MG63 (cell line): Measurements from ENCODE around the gene OCSTAMP. TPM values are rescaled to one million over a fixed set of nuclear protein-coding genes. Genes with fewer than 3 reads are reported as not detected.

Experiments
- DNase-seq: peaks from one replicate; pipeline ENCODE4 v3.0.0-alpha.2; 2020
- H3K27me3 ChIP-seq: fragments of 250-450 bp; sonication (Bioruptor Pico); 2 replicates; pipeline ENCODE4 v1.5.1; 2020; ENCODE audit warnings: mild to moderate bottlenecking, moderate library complexity
- H3K36me3 ChIP-seq: fragments of 250-450 bp; sonication (Bioruptor Pico); 2 replicates; pipeline ENCODE4 v1.5.1; 2020; ENCODE audit warnings: mild to moderate bottlenecking, moderate library complexity
- H3K4me3 ChIP-seq: fragments of 250-450 bp; sonication (Bioruptor Pico); 2 replicates; pipeline ENCODE4 v1.5.1; 2020; ENCODE audit warnings: mild to moderate bottlenecking, moderate library complexity
- H3K9me3 ChIP-seq: fragments of 250-450 bp; sonication (Bioruptor Pico); 2 replicates; pipeline ENCODE4 v1.5.1; 2020; ENCODE audit warnings: mild to moderate bottlenecking, moderate library complexity
- total RNA-seq: library from RNA; depleted of rRNA; stranded (reverse); fragments of >200 nt; shearing (Covaris generic); gene quantifications from 2 replicates; pipeline ENCODE4 v1.2.3, GENCODE V29; 2014; ENCODE audit warnings: low replicate concordance

Gene OCSTAMP
- total RNA-seq, 1 experiment from 2014 or later = not detected

DNA sequence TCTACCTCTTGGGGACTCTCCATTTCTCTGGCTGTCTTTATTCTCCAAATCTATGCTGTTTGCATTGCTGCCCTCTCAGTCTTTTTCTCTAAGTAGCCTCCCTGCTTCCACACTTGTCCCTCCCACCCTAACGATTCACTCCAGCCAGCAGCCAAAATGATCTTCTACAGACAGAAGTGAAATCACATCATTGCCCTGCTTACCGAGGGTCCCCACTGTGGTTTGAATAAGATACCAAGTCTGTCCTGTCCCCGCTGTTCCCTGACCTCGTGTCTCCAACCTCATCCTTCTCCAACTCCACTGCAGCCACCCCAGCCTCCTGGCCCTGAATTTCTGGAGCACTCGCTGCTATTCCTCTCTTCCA is 11.5 kb upstream of the OCSTAMP start:
- Histone ChIP-seq H3K9me3 (no peaks in the 10 kb centered on the region), H3K4me3 (peak overlapping the region; percentile 30; the same call in 1 of the 2 replicates), H3K27me3 (no peaks in the 10 kb centered on the region), H3K36me3 (no peaks in the 10 kb centered on the region)
- DNase-seq = no peak

- DNase-seq = no peak
These were observed 9.4 kb upstream of the OCSTAMP start for GRCh38 chr20:46559685-46560440.

GRCh38 chr20:46559001-46559400 is 8.5 kb upstream of the OCSTAMP start:
- Histone ChIP-seq H3K9me3 (no peaks in the 10 kb centered on the region), H3K4me3 (no peak overlapping the region), H3K36me3 (no peaks in the 10 kb centered on the region), H3K27me3 (no peaks in the 10 kb centered on the region)
- peak; percentile 17 for DNase-seq

More at GRCh38 chr20:46559685-46560440, 9.4 kb upstream of the OCSTAMP start:
- Histone ChIP-seq H3K27me3 (no peaks in the 10 kb centered on the region), H3K4me3 (no peak overlapping the region), H3K36me3 (no peaks in the 10 kb centered on the region), H3K9me3 (no peaks in the 10 kb centered on the region)

- peak; percentile 94 for DNase-seq
- Histone ChIP-seq H3K4me3 (no peak overlapping the region), H3K27me3 (no peaks in the 10 kb centered on the region), H3K9me3 (no peaks in the 10 kb centered on the region), H3K36me3 (no peaks in the 10 kb centered on the region)
These were observed 8.1 kb upstream of the OCSTAMP start for GRCh38 chr20:46558511-46558959.

GRCh38 chr20:46557231-46557956 is 6.9 kb upstream of the OCSTAMP start:
- DNase-seq = peak; percentile 47
- H3K27me3 ChIP-seq = no peaks in the 10 kb centered on the region
- H3K4me3 ChIP-seq = no peak overlapping the region
- no peaks in the 10 kb centered on the region for H3K36me3 ChIP-seq
- no peaks in the 10 kb centered on the region for H3K9me3 ChIP-seq

DNA sequence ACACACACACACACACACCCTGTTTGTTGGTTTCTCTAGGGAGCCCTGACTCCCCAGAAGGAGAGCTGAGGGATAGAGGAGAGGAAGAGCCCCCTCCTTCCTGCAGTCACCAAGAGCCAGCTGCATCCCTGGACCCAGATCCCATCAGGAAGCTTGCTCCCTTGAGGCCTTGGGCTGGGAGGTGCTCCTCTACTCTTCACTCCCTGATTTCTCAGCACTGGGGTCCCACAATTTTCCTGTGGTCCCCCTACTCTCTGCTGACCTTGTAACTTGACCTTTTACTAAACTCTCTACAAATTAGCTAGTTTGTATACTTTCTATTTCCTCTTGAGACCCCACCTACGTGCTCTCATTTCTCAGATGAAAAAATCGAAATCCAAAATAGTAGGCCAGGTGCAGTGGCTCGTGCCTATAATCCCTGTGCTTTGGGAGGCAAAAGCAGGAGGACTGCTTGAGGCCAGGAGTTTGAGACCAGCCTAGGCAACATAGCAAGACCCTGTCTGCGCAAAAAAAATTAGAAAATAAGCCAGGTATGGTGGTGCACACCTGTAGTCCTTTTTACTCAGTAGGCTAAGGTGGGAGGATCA is 5.0 kb upstream of the OCSTAMP start:
- DNase-seq = no peak
- H3K4me3 ChIP-seq = no peak overlapping the region
- no peaks in the 10 kb centered on the region for H3K27me3 ChIP-seq
- no peaks in the 10 kb centered on the region for H3K36me3 ChIP-seq
- no peaks in the 10 kb centered on the region for H3K9me3 ChIP-seq

DNA sequence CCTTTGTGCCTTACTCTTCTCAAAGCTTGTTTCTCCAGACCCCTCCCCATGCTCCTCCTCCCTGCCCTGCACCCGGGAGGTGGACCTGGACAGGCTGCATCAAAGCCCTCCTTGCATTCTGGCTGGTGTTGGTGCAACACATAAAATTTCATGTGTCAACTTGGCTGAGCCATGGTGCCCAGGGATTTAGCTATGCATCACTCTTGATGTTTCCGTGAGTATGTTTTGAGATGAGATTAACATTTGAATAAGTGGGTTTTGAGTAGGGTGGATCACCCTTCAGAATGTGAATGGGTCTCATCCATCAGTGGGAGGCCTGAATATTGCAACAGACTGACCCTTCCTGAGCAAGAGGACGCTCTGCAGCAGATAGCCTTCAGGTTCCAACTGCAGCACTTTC is 4.4 kb upstream of the OCSTAMP start:
- DNase-seq = no peak
- Histone ChIP-seq H3K9me3 (no peaks in the 10 kb centered on the region), H3K4me3 (no peak overlapping the region), H3K27me3 (no peaks in the 10 kb centered on the region), H3K36me3 (no peaks in the 10 kb centered on the region)

DNA sequence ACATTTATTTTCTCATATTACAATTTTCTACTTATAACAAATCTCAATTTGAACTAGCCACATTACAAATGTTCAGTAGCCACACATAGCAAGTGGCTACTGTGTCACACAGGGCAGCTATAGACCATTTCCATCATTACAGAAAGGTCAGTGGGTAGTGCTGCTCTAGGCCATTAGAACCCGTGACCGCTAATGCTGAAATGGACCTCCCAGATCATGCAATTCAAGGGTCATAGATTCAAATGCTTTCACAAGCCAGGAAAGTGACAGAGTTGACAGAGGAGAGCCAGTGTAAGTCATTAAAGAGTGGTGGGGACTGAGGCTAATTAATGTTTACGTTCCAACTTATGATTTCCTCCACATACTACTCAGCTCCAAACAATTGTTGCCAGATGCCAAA is 3.5 kb upstream of the OCSTAMP start:
- no peaks in the 10 kb centered on the region for H3K27me3 ChIP-seq
- H3K36me3 ChIP-seq = no peaks in the 10 kb centered on the region
- H3K4me3 ChIP-seq = no peak overlapping the region
- H3K9me3 ChIP-seq = no peaks in the 10 kb centered on the region
- no peak for DNase-seq

DNA sequence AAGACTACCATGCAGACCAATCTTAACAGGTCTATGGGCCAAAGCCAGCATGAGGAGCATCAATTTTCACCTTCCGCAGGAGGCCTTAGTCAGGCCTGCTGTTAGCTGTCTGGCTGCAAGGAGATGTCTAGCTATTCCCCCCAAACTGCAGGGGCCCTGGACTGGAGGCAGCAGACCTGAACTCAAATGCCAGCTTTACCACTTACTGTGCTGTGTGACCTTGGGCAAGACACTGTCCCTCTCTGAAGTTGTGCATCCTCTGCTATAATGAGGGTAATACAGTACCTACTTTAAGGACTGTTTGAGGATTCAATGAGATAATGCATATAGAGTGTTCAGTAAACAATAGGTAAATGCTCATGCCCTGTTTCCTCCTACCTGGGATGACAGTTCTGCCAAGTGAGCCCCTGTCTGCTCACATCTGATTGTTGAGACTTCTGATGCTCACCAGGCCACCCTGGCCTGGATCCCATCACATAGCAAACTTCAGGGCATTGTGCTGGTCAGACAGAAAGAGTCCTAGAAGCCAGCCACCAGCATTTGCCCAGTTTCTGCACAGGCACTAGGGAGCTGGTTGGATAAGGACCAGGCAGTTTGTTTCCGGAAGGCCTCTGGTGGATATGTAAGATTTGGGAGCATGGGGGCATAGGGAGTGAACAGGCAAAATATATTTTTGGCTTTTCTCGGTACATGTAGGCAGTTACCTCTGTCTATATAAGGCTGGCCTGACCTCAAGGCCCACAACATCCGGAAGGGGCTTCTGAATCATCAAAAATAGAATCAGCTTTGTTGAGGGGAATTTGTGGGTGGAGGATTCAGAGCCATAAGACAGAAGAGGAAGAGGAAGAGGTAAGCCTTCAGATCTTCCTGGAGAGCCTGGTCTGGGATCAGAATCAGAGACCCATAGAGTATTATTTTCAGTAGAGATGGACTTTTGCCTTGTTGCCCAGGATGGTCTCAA is 2.3 kb upstream of the OCSTAMP start:
- Histone ChIP-seq H3K9me3 (no peaks in the 10 kb centered on the region), H3K4me3 (no peak overlapping the region), H3K36me3 (no peaks in the 10 kb centered on the region), H3K27me3 (no peaks in the 10 kb centered on the region)
- no peak for DNase-seq

DNA sequence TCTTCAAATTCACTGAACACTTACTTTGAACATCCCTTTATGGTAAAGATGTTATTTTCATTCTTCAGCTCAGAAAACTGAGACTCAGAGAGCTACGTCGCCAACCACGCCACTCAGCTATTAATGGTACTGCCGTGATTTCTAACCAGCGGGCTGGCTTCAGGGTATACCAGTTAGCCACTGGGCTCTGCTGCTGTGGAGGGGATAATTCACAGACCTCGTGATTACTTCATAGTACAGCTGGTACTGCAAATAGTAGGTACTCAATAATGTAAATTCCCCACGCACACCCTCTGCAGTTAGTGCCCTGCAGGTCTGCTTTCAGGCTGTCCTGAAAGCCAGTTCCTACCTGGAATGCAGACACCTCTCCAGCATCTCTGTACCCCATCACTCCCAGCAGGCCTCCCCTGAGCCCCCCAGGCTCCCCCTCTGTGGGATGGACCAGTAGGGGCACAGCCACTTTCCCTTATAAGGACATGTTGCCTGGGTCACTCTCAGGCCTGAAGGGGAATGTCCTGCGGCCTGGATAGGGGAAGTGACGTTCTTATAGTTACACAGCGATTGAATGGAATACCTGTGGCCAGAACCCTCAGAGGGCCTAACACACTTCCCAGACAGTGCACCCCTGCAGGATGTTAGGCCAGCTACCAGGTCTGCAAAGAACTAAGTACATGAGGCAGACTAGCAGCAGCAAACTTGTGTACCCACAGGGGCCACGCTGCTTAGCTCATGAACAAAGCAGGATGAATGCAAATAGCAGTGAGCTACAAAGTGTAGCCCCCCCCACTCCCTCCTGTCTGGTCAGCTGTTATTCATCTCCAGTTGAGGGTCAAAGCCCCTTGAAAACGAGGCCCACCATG is 1.3 kb upstream of the OCSTAMP start:
- no peak for DNase-seq
- H3K27me3 ChIP-seq = no peaks in the 10 kb centered on the region
- no peak overlapping the region for H3K4me3 ChIP-seq
- H3K9me3 ChIP-seq = no peaks in the 10 kb centered on the region
- no peaks in the 10 kb centered on the region for H3K36me3 ChIP-seq

GRCh38 chr20:46549188-46549972 is 1.1 kb downstream of the OCSTAMP start:
- Histone ChIP-seq H3K27me3 (no peaks in the 10 kb centered on the region), H3K4me3 (no peak overlapping the region), H3K36me3 (no peaks in the 10 kb centered on the region), H3K9me3 (no peaks in the 10 kb centered on the region)
- DNase-seq = no peak

GRCh38 chr20:46548688-46549087 is 1.8 kb downstream of the OCSTAMP start:
- no peaks in the 10 kb centered on the region for H3K27me3 ChIP-seq
- H3K36me3 ChIP-seq = no peaks in the 10 kb centered on the region
- H3K4me3 ChIP-seq = no peak overlapping the region
- no peak for DNase-seq
- H3K9me3 ChIP-seq = no peaks in the 10 kb centered on the region

DNA sequence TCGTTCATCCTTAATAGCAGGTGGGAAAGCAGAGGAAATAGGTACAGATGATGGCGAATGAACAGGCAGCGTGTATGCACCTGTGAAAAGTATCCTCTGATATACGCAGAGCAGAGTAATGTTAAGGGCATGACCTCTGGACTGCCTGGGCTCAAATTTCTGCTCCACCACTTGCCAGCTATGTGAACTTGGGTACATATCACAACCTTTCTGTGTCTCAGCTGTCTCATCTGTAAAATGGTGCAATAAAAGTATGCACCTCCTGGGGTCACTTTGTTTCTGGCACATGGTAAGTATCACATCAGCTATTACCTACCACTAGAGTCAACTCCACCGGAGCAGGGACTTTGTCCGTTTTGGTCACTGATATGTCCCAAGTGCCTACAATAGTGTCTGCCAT is 2.5 kb downstream of the OCSTAMP start:
- no peaks in the 10 kb centered on the region for H3K36me3 ChIP-seq
- no peaks in the 10 kb centered on the region for H3K9me3 ChIP-seq
- H3K4me3 ChIP-seq = no peak overlapping the region
- no peaks in the 10 kb centered on the region for H3K27me3 ChIP-seq
- DNase-seq = no peak

DNA sequence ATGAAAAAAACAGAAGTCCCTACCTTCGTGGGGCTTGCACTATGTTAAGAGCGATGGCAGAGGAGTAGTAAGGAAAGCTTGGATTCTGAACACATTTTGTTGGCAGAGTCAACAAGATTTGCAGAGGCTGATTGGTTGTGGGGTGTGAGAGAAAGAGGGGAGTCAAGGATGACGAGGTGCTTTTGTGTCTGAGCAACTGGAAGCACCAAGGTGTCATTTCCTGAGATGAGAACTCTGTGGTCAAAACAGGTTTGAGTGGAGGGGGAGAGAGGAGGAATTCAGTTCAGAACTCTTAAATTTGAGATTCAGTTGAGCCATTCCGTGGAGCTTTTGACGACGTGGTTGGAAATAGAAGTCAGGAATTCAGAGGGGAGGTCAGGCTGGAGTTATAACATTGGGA is 3.5 kb downstream of the OCSTAMP start:
- Histone ChIP-seq H3K36me3 (no peaks in the 10 kb centered on the region), H3K4me3 (no peak overlapping the region)

GRCh38 chr20:46546298-46546697 is 4.2 kb downstream of the OCSTAMP start:
- no peaks in the 10 kb centered on the region for H3K36me3 ChIP-seq
- DNase-seq = no peak
- H3K9me3 ChIP-seq = no peaks in the 10 kb centered on the region
- H3K4me3 ChIP-seq = no peak overlapping the region
- no peaks in the 10 kb centered on the region for H3K27me3 ChIP-seq

More for the DNA sequence above, 3.5 kb downstream of the OCSTAMP start:
- Histone ChIP-seq H3K27me3 (no peaks in the 10 kb centered on the region), H3K9me3 (no peaks in the 10 kb centered on the region)
- DNase-seq = no peak
